Stimulated activated CD4-positive, alpha-beta T cell treated with anti-CD3 and anti-CD28 coated beads, TNF-alpha, amount 100 ng/mL, for 48 hours (primary cell): ENCODE results near the gene STEAP2.

ENCODE experiments used
- DNase-seq, 3 donors: peaks; one replicate each; pipeline ENCODE4 v3.0.0-alpha.2; 2020; ENCODE audit warnings: low read depth in 3 of 3

STEAP2 gene

GRCh38 chr7:90192876-90193750, 18.4 kb upstream of the STEAP2 start:
- no peak for DNase-seq

- DNase-seq: no peak
These were observed 16.4 kb upstream of the STEAP2 start for GRCh38 chr7:90194911-90195809.

GRCh38 chr7:90201500-90202195, 9.9 kb upstream of the STEAP2 start:
- DNase-seq: no peak

- DNase-seq: no peak
These were observed 3.6 kb upstream of the STEAP2 start for GRCh38 chr7:90207956-90208355.

GRCh38 chr7:90209776-90210175, 1.8 kb upstream of the STEAP2 start:
- DNase-seq: no peak

- no peak for DNase-seq
These were observed 1.1 kb upstream of the STEAP2 start for GRCh38 chr7:90210475-90210874.

GRCh38 chr7:90210981-90211380, 559 bp upstream of the STEAP2 start:
- no peak for DNase-seq

GRCh38 chr7:90212149-90212495, 582 bp downstream of the STEAP2 start:
- DNase-seq: no peak

- DNase-seq: no peak
These were observed 2.0 kb downstream of the STEAP2 start for GRCh38 chr7:90213521-90213920.

- DNase-seq: no peak
These were observed 4.6 kb downstream of the STEAP2 start for GRCh38 chr7:90216080-90216674.

GRCh38 chr7:90216771-90217170, 5.2 kb downstream of the STEAP2 start:
- DNase-seq: no peak

GRCh38 chr7:90222390-90222789, 10.8 kb downstream of the STEAP2 start:
- no peak for DNase-seq

- no peak for DNase-seq
These were observed 11.5 kb downstream of the STEAP2 start for GRCh38 chr7:90222811-90223725.

- no peak for DNase-seq
These were observed 12.7 kb downstream of the STEAP2 start for GRCh38 chr7:90224195-90224594.

GRCh38 chr7:90225181-90225580, 13.6 kb downstream of the STEAP2 start:
- no peak for DNase-seq

- DNase-seq: no peak
These were observed 14.1 kb downstream of the STEAP2 start for GRCh38 chr7:90225601-90226000.

- DNase-seq: no peak
These were observed 15.7 kb downstream of the STEAP2 start for GRCh38 chr7:90227259-90227658.

- DNase-seq: no peak
These were observed 18.1 kb downstream of the STEAP2 start for GRCh38 chr7:90229682-90230081.

- no peak for DNase-seq
These were observed 19.3 kb downstream of the STEAP2 start for GRCh38 chr7:90230834-90231233.

- DNase-seq: no peak
These were observed 19.8 kb downstream of the STEAP2 start for GRCh38 chr7:90231304-90231703.

GRCh38 chr7:90232430-90232829, 20.9 kb downstream of the STEAP2 start:
- DNase-seq: no peak
